Measurements from ENCODE around the gene TIGAR.

Gene TIGAR

GRCh38 chr12:4282892-4283511 is 38.0 kb upstream of the TIGAR start:
- no peak for DNase-seq

DNA sequence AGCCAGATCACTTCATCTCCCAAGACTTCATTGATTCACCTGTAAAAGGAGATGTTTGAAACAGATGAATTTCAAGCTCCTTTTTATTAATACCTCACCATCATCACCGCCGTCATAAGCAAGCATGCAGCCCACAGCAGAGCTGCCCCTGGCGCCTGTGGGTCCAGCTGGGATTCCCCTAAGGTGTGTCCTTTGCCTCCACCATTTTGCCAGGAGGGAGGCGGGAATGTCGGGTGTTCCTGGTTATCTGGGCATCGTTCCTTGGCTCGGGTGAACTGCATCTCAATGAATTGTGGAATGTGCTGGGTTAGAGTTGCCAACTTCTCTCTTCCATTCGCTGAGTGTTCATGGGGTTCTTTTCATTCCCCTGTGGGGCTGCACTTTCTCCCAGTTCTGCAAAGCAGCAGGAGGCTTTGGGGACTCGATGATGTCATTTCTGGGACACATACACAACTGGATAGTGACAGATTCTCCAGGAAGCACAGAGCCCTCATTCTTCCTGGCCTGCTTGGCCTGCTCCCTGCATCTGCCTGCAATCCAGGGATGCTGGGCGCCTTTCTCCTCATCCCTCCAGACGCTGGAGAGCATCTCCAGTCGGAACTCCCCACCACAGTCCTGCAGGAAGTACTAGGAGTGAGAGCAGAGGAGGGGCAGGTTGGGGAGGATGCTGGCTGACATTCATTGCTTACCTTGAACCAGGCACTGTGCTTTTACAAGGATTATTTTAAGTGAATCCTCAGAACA is 37.3 kb upstream of the TIGAR start:
- DNase-seq = no peak

- DNase-seq = no peak
These were observed 36.7 kb upstream of the TIGAR start for GRCh38 chr12:4284306-4284705.

DNA sequence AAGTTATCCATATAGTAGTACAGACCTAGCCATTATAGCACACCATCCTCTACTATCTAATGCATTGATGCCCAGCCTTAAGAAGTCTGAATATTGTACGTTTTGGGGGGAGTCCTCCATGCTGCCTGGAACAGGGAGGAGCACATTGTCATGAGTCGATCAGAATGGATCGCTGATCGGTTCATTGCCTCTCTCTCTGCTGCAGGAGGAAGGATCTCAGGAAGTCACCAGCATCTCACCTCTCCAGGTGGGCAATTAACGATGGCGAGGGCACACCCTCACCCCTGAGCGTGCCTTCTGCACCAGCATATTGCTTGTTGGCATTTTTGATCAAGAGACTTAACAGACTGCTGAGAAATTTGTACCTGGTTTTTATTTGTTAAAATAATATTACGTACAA is 35.9 kb upstream of the TIGAR start:
- no peak for DNase-seq

DNA sequence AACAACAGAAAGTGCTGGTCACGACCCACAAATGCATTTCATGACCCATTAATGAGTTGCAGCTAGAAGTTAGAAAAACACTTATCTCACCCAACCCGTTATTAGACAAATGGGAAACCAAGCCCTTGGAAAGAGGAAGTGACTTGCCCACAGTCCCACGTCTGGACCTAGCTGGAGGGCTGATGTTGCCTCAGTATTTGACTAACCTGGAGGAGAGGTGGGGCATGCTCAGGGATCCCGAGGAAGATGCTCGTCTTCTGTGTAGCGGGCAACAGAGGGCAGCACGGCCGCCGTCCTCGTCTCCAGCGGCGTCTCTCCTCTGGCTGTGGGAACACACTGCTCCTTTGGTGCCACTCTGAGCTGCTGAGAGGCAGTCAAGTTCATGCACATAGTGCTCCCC is 34.8 kb upstream of the TIGAR start:
- DNase-seq = no peak

GRCh38 chr12:4286771-4287317 is 34.2 kb upstream of the TIGAR start:
- no peak for DNase-seq

GRCh38 chr12:4287325-4288211 is 33.4 kb upstream of the TIGAR start:
- DNase-seq = no peak

DNA sequence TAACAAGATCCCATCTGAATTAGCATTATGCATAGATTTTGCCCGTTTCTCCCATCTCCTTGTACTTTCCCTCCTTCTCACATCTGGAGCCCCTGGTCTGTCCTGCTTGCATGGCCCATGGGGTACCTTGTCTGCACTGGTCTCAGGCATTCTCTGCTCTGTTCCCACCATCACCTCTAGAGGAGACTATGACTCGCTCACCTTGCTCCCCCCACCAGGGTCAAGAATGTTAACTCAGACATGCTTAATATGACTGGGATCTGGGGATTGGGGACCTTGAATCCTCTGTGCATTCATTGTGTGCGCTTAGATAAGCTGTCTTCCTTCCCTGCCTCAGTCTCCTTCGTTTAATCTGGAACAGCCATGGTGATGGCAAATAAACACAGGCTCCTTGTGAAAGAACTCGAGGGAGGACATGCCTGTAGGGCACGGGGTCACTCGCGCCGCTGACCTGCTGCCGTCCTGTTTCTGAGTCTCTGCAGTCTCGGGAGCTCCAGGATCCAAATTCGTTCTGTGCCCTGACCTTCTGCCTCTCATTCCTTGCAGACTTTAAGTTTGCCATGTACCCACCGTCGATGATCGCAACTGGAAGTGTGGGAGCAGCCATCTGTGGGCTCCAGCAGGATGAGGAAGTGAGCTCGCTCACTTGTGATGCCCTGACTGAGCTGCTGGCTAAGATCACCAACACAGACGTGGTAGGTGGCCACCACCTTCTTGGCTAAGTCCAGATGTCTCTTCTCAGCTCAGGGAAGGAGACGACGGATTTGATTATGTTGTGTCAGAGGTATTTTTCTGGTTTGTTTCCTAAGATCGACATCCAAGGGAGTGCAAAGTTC is 32.5 kb upstream of the TIGAR start:
- no peak for DNase-seq

GRCh38 chr12:4289231-4289878 is 31.7 kb upstream of the TIGAR start:
- DNase-seq = no peak

GRCh38 chr12:4289998-4290790 is 30.8 kb upstream of the TIGAR start:
- no peak for DNase-seq

GRCh38 chr12:4292341-4293073 is 28.5 kb upstream of the TIGAR start:
- DNase-seq = no peak

DNA sequence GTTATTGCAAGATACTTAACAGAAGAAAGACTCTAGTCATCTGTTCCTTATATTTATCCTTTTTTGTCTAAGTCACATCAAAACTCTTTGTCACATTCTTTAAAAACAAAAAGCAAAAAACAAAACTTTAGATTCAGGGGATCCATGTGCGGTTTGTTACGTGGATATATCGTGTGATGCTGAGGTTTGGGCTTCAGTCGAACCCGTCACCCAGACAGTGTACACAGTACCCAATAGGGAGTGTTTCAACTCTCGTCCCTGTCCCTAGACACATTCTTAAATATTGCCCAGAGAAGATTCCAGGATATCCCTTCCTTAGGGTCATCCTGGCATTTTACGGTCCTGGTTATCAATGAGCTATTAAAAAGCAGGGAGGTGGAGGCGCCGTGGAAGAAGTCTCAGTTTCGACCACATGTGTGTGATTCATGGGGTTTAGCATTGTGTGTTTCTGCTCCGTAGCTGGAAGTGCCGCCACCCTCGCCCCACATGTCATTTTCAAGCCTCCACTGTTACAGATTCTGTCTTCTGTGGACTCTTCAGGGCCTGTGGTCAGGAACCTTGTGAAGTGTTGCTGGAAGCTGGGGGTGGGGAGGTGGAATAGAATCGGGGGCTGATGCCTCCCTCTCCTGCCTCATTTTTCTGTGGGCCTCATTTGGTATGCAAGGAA is 27.6 kb upstream of the TIGAR start:
- no peak for DNase-seq

DNA sequence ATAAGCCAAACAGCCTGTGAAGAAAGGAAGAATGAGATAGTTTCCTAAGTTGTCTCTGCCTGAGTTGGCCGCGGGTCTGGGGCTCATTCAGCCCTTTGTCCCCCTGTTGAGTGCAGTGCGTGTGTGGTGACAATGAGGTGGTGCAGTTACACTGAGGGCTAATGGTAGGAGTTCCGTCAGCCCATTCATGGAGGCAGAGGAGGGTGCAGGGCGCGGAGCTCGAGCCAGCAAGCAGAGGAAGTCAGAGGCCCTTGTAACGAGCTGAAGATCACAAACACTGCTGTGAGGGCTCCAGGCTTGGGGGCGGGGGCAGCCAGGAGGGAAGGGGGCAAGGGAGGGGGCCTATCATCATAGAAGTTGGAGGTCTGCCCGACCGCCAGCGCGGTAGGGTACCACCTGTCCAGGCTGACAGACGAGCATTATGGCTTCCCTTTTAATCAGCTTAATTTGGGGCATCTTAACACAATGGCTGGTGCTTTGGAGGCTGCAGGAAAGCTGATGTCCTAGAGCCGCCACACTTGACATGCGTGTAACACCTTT is 27.0 kb upstream of the TIGAR start:
- DNase-seq = no peak

- no peak for DNase-seq
These were observed 24.3 kb upstream of the TIGAR start for GRCh38 chr12:4296751-4297150.

GRCh38 chr12:4297617-4298016 is 23.4 kb upstream of the TIGAR start:
- no peak for DNase-seq

DNA sequence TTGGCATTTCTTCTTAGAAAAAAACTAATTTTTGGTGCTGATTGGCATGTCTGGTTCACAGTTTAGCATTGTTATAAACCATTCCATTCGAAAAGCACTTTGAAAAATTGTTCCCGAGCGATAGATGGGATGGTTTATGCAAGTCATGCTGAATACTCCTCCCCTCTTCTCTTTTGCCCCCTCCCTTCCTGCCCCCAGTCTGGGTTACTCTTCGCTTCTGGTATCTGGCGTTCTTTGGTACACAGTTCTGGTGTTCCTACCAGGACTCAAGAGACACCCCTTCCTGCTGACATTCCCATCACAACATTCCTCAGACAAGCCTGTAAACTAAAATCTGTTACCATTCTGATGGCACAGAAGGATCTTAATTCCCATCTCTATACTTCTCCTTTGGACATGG is 20.1 kb upstream of the TIGAR start:
- DNase-seq = no peak

- no peak for DNase-seq
These were observed 19.0 kb upstream of the TIGAR start for GRCh38 chr12:4301932-4302501.

DNA sequence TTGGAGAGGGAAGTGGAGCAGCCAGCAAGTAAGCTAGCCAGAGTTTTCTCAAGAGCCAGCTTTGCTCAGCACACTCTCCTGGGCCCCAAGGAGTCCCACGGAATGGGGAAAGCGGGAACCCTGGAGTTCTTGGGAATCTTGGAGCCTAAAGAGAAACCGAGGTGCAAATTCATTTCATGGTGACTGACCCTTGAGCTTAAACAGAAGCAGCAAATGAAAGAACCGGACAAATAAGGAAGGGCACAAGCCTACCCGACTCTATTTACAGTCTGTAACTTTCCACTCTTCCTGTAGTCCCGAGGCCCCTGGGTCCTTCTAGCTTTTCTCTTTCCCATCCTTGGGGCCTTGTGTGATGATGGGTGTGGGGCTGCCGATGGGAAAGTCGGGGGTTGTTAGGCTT is 18.1 kb upstream of the TIGAR start:
- no peak for DNase-seq

GRCh38 chr12:4303750-4304149 is 17.3 kb upstream of the TIGAR start:
- DNase-seq = no peak

Data from DMS153 (cell line).